Measurements from ENCODE around the gene AHSA1. TPM values are rescaled to one million over a fixed set of nuclear protein-coding genes. Genes with fewer than 3 reads are reported as not detected.

Gene AHSA1
- total RNA-seq, 1 donor: 67.0 TPM

DNA sequence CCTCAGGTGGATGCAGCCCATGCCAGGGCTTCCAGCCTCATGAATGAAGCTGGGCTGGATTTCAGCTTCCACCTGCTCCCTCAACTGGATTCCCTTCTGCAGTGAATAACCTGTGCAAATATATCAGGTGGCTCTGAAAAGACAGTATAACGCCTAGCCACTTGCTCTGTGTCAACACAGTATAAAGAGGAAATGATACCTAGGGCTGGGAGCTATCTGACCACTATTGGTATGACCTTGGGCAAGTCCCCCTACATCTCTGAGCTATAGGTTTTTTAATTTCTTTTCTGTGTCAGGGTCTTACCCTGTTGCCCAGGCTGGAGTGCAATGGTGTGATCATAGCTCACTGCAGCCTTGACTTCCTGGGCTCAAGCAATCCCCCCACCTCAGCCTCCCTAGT, 20.9 kb downstream of the AHSA1 start:
- Histone ChIP-seq H4K20me1 (ENCODE audit: insufficient read depth, low read length) (no peaks in the 10 kb centered on the region), H3K79me2 (ENCODE audit: insufficient read depth, low read length) (no peaks in the 10 kb centered on the region), H3K9me3 (ENCODE audit: low read depth, low read length) (no peaks in the 10 kb centered on the region), H3K27ac (ENCODE audit: low read depth, low read length) (no peak overlapping the region), H3K4me3 (ENCODE audit: insufficient read depth, low read length) (no peak overlapping the region), H3K4me1 (ENCODE audit: insufficient read depth, low read length) (no peaks in the 10 kb centered on the region), H3K4me2 (ENCODE audit: insufficient read depth, low read length) (no peak overlapping the region), H2AFZ (ENCODE audit: low read length) (no peak overlapping the region), H3K36me3 (ENCODE audit: insufficient read depth, low read length) (no peaks in the 10 kb centered on the region), H3K27me3 (ENCODE audit: insufficient read depth, low read length) (peaks cover 15% of the 10 kb centered on the region)
- DNase-seq (ENCODE audit: insufficient read length, low spot score, missing footprints): no peak
- TF ChIP-seq, protein P1, sequence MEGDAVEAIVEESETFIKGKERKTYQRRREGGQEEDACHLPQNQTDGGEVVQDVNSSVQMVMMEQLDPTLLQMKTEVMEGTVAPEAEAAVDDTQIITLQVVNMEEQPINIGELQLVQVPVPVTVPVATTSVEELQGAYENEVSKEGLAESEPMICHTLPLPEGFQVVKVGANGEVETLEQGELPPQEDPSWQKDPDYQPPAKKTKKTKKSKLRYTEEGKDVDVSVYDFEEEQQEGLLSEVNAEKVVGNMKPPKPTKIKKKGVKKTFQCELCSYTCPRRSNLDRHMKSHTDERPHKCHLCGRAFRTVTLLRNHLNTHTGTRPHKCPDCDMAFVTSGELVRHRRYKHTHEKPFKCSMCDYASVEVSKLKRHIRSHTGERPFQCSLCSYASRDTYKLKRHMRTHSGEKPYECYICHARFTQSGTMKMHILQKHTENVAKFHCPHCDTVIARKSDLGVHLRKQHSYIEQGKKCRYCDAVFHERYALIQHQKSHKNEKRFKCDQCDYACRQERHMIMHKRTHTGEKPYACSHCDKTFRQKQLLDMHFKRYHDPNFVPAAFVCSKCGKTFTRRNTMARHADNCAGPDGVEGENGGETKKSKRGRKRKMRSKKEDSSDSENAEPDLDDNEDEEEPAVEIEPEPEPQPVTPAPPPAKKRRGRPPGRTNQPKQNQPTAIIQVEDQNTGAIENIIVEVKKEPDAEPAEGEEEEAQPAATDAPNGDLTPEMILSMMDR (IDR thresholded peaks at IDR 0.05; ENCODE audit: extremely low read depth, low read depth, low read length): no peak

DNA sequence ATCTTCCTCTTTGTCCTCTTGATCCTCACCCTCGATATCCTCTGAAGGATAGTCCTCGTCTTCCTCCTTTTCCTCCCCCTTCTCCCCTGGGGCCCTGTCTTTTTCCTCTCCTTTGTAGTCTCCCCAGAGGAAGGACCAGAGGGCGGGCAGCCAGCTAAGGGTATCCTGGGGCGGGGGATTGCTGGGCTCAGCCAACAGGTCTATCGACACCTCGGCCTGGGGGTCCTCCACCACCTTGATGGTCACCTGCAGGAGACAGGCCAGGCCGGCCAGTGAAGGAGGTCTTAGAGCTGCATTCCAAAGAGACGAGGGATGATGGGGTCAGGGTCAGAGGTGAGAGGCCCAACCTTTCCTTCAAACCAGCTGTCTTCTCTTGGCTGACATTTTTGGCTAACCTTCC, 24.5 kb downstream of the AHSA1 start:
- H3K27ac ChIP-seq (ENCODE audit: low read depth, low read length): no peak overlapping the region
- peaks cover 5% of the 10 kb centered on the region for H3K4me1 ChIP-seq (ENCODE audit: insufficient read depth, low read length)
- DNase-seq (ENCODE audit: insufficient read length, low spot score, missing footprints): no peak

DNA sequence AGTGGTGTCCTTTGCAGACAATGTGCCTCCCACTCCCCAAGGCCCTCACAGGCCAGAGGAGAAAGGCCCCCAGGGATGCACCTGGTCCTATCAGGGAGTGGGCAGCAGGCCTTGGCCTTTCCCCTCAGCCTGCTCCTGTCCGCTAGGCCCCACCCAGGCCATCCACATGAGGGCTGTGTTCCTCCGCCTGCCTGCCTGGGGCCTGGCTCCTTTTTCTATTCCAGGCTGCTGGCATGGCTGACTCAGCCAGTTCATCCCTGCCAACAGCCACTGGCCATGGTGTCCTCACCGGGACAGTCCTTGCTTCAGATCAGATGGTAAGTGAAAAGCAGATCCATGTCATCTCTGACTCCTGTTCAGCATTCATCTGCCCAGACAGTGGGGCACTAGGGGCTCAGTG, 27.4 kb downstream of the AHSA1 start:
- H3K27me3 ChIP-seq (ENCODE audit: insufficient read depth, low read length): no peaks in the 10 kb centered on the region
- no peak overlapping the region for H3K27ac ChIP-seq (ENCODE audit: low read depth, low read length)
- H3K4me1 ChIP-seq (ENCODE audit: insufficient read depth, low read length): peaks cover 5% of the 10 kb centered on the region
- peak; percentile 77 for DNase-seq (ENCODE audit: insufficient read length, low spot score, missing footprints)
- H3K79me2 ChIP-seq (ENCODE audit: insufficient read depth, low read length): no peaks in the 10 kb centered on the region
- H3K9me3 ChIP-seq (ENCODE audit: low read depth, low read length): no peaks in the 10 kb centered on the region
- no peaks in the 10 kb centered on the region for H3K36me3 ChIP-seq (ENCODE audit: insufficient read depth, low read length)
- H2AFZ ChIP-seq (ENCODE audit: low read length): peak overlapping the region; percentile 47
- no peak overlapping the region for H3K4me2 ChIP-seq (ENCODE audit: insufficient read depth, low read length)
- H3K4me3 ChIP-seq (ENCODE audit: insufficient read depth, low read length): no peak overlapping the region
- TF ChIP-seq, protein P1 (IDR thresholded peaks at IDR 0.05; ENCODE audit: extremely low read depth, low read depth, low read length): no peak
- H4K20me1 ChIP-seq (ENCODE audit: insufficient read depth, low read length): no peaks in the 10 kb centered on the region

More for the DNA sequence above, 24.5 kb downstream of the AHSA1 start:
- Histone ChIP-seq H3K79me2 (ENCODE audit: insufficient read depth, low read length) (no peaks in the 10 kb centered on the region), H4K20me1 (ENCODE audit: insufficient read depth, low read length) (no peaks in the 10 kb centered on the region), H3K36me3 (ENCODE audit: insufficient read depth, low read length) (no peaks in the 10 kb centered on the region), H2AFZ (ENCODE audit: low read length) (no peak overlapping the region), H3K9me3 (ENCODE audit: low read depth, low read length) (no peaks in the 10 kb centered on the region), H3K4me2 (ENCODE audit: insufficient read depth, low read length) (no peak overlapping the region), H3K4me3 (ENCODE audit: insufficient read depth, low read length) (no peak overlapping the region), H3K27me3 (ENCODE audit: insufficient read depth, low read length) (peaks cover 2% of the 10 kb centered on the region)
- TF ChIP-seq, protein P1 (IDR thresholded peaks at IDR 0.05; ENCODE audit: extremely low read depth, low read depth, low read length): no peak

DNA sequence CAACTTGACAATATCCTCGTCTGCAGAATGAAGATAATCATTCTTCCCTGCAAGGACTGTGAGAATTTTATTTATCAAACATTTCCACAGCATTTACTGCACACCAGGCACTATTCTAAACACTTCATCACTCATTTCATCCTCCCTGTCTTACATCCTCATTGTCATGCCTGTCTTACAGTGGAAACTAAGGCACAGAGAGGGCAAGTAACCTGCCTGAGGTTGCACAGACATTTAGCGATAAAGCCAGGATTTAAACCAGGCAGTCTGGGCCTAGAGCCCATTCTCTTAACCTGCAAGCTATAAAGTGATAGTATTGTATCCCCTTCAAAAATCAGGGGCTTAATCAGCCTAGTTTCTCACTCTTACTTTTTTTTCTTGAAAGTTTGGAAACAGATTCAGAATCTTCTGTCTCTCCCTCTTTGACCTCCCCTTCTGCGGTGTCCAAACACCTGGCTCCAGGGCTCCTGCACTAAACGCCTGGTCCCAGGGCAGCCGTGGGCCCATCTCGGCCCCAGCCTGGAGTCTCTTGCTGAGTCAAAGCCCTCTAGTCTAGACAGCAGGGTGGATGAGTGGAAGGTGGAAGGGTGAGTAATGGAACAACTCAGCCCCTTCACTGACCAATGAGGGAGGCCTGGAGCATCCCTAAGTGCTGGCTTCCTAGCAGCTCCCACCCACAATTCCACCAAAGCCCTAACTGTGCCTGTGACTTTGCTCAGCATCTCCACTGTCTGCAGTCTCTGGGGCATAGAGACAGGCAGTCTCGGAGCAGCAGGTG, 28.2 kb downstream of the AHSA1 start:
- Histone ChIP-seq H4K20me1 (ENCODE audit: insufficient read depth, low read length) (no peaks in the 10 kb centered on the region), H3K9me3 (ENCODE audit: low read depth, low read length) (no peaks in the 10 kb centered on the region), H3K27ac (ENCODE audit: low read depth, low read length) (peak overlapping the region; percentile 19), H3K4me3 (ENCODE audit: insufficient read depth, low read length) (no peak overlapping the region), H3K4me1 (ENCODE audit: insufficient read depth, low read length) (peaks cover 5% of the 10 kb centered on the region), H3K4me2 (ENCODE audit: insufficient read depth, low read length) (no peak overlapping the region), H3K79me2 (ENCODE audit: insufficient read depth, low read length) (no peaks in the 10 kb centered on the region), H2AFZ (ENCODE audit: low read length) (no peak overlapping the region), H3K36me3 (ENCODE audit: insufficient read depth, low read length) (no peaks in the 10 kb centered on the region), H3K27me3 (ENCODE audit: insufficient read depth, low read length) (no peaks in the 10 kb centered on the region)
- TF ChIP-seq, protein P1 (IDR thresholded peaks at IDR 0.05; ENCODE audit: extremely low read depth, low read depth, low read length): no peak
- peak; percentile 99 for DNase-seq (ENCODE audit: insufficient read length, low spot score, missing footprints)

All from osteoblast (primary cell).